K562 (cell line): Measurements from ENCODE around the gene SYN1. TPM values are rescaled to one million over a fixed set of nuclear protein-coding genes. Genes with fewer than 3 reads are reported as not detected.

Experiments
- ATAC-seq: fragments of 200-7000 bp; cut with Tn5 transposase; 3 replicates; pipeline ENCODE4 v1.9.1; 2020; ENCODE audit warnings: moderate library complexity
- BruUV-seq: library from RNA; stranded (reverse); fragments of 400-500 nt; replicated peaks from 2 replicates; lab custom pipeline; 2021; lab: Mats Ljungman, UMichigan
- CTCF ChIA-PET: fragments of 300-600 bp; formaldehyde crosslinking; extraction: SDS; loops from one replicate; lab custom pipeline; 2021; ENCODE audit warnings: low intra/inter-chr PET ratio; lab: Yijun Ruan, JAX
- POLR2A ChIA-PET: fragments of 300-600, 350-650 bp; sonication (Branson Sonifier 250); formaldehyde crosslinking; extraction: SDS; loops from one replicate; lab custom pipeline; 2021; ENCODE audit warnings: antibody characterized with exemption, inconsistent platforms; lab: Yijun Ruan, JAX
- DNase-seq, 4 experiments: peaks; one replicate each; pipeline versions ENCODE4 v3.0.0 to v3.0.0-alpha.2; 2011 to 2018; ENCODE audit warnings: low spot score in 3 of 4, mixed read lengths in 3 of 4; ENCODE audit errors: extremely low read depth in 1 of 4
- FAIRE-seq: peaks from 2 replicates; lab custom pipeline; 2011; peaks lifted over from hg19 to GRCh38; lab: Jason Lieb, UNC
- H2AFZ ChIP-seq: 2 replicates; pipeline ENCODE4 v1.6.0; 2011; ENCODE audit warnings: low read depth, low read length, control low read depth, inconsistent platforms
- H3K27ac ChIP-seq: fragments of 200-600 bp; 3 replicates; pipeline ENCODE4 v1.8.0; 2011; ENCODE audit warnings: low read depth, mild to moderate bottlenecking, control low read depth, inconsistent platforms, low read length, moderate library complexity, mixed read lengths; ENCODE audit errors: extremely low read depth
- H3K27me3 ChIP-seq, 2 experiments: fragments of 300-600 bp in 1 of 2; 2 replicates in 1 of 2; 3 replicates in 1 of 2; pipeline versions ENCODE4 v1.6.0 to v1.8.0; 2011; ENCODE audit warnings: inconsistent platforms in 2 of 2, low read length in 2 of 2, mild to moderate bottlenecking in 1 of 2, mixed read lengths in 1 of 2, moderate library complexity in 1 of 2; ENCODE audit not compliant: control insufficient read depth in 2 of 2, insufficient read depth in 2 of 2
- H3K36me3 ChIP-seq: fragments of 300-600 bp; 3 replicates; pipeline ENCODE4 v1.8.0; 2011; ENCODE audit warnings: mild to moderate bottlenecking, low read length, inconsistent platforms; ENCODE audit not compliant: control insufficient read depth, insufficient read depth
- H3K4me1 ChIP-seq, 2 experiments: fragments of 200-600 bp in 1 of 2; replicated peaks in 1 of 2; 2 replicates in 1 of 2; 3 replicates in 1 of 2; pipeline versions ENCODE4 v1.5.1 to v1.8.0; 2011; ENCODE audit warnings: inconsistent platforms in 2 of 2, low read length in 2 of 2, mild to moderate bottlenecking in 1 of 2, mixed read lengths in 1 of 2, moderate library complexity in 1 of 2; ENCODE audit not compliant: control insufficient read depth in 2 of 2, insufficient read depth in 2 of 2
- H3K4me2 ChIP-seq: 2 replicates; pipeline ENCODE4 v1.6.1; 2011; ENCODE audit warnings: low read length, control low read depth, inconsistent platforms, mixed read lengths; ENCODE audit not compliant: insufficient read depth
- H3K4me3 ChIP-seq: fragments of 200-600 bp; sonication (generic), shearing (Covaris generic); 2 replicates; pipeline ENCODE4 v1.5.1; 2016; ENCODE audit warnings: control low read depth, inconsistent platforms
- H3K79me2 ChIP-seq: fragments of 200-600 bp; 3 replicates; pipeline ENCODE4 v1.8.0; 2011; ENCODE audit warnings: low read length, inconsistent platforms; ENCODE audit not compliant: control insufficient read depth, insufficient read depth
- H3K9ac ChIP-seq, 2 experiments: 2 replicates each; pipeline versions ENCODE4 v1.6.0 to v1.6.1; 2011; ENCODE audit warnings: low read depth in 2 of 2, low read length in 2 of 2, control low read depth in 1 of 2, inconsistent platforms in 1 of 2, mild to moderate bottlenecking in 1 of 2, mixed read lengths in 1 of 2; ENCODE audit not compliant: insufficient read depth in 1 of 2
- H3K9me1 ChIP-seq: one replicate; pipeline ENCODE4 v1.6.0; 2011; ENCODE audit warnings: inconsistent platforms, mild to moderate bottlenecking, low read length, moderate library complexity; ENCODE audit not compliant: control insufficient read depth, insufficient read depth
- H3K9me3 ChIP-seq: replicated peaks from 2 replicates; pipeline ENCODE4 v1.5.1; 2011; ENCODE audit warnings: low read depth, low read length, inconsistent platforms; ENCODE audit not compliant: control insufficient read depth, insufficient read depth
- H4K20me1 ChIP-seq: replicated peaks from 2 replicates; pipeline ENCODE4 v1.6.1; 2011; ENCODE audit warnings: low read length, inconsistent platforms, mixed read lengths; ENCODE audit not compliant: control insufficient read depth, insufficient read depth
- ESRRA ChIP-seq: fragments of 450-650 bp; IDR thresholded peaks from 2 replicates; pipeline ENCODE4 v1.6.1; 2014; ENCODE audit warnings: low read depth, mild to moderate bottlenecking, moderate library complexity, borderline replicate concordance
- FOXM1 ChIP-seq, 2 experiments: fragments of 450-650 bp in 1 of 2; sonication (generic) in 1 of 2; formaldehyde crosslinking in 1 of 2; IDR thresholded peaks; 2 replicates each; pipeline versions ENCODE4 v1.6.1 to v1.9.0; 2017 to 2022; ENCODE audit warnings: low read depth in 2 of 2, mild to moderate bottlenecking in 2 of 2, missing genetic modification reagents in 1 of 2, moderate library complexity in 1 of 2
- HMGN3 ChIP-seq: IDR thresholded peaks from 2 replicates; pipeline ENCODE4 v1.6.1; 2011; ENCODE audit warnings: borderline replicate concordance, low read depth, mild to moderate bottlenecking, mixed read lengths, low read length; ENCODE audit not compliant: insufficient read length; ENCODE audit errors: extremely low read depth
- L3MBTL2 ChIP-seq: fragments of 450-650 bp; IDR thresholded peaks from 2 replicates; pipeline ENCODE4 v1.6.1; 2016; ENCODE audit warnings: mild to moderate bottlenecking, moderate library complexity
- SIN3B ChIP-seq: fragments of 450-650 bp; IDR thresholded peaks from 2 replicates; pipeline ENCODE4 v1.6.1; 2017; ENCODE audit warnings: low read depth, mild to moderate bottlenecking, moderate library complexity
- SOX6 ChIP-seq: fragments of 450-650 bp; IDR thresholded peaks from 2 replicates; pipeline ENCODE4 v1.6.1; 2014; ENCODE audit warnings: mild to moderate bottlenecking
- SRF ChIP-seq, 2 experiments: fragments of 250-450, 450-650 bp in 1 of 2; sonication (Bioruptor Pico) in 1 of 2; sonication (generic) in 1 of 2; formaldehyde crosslinking; IDR thresholded peaks; 2 replicates each; pipeline versions ENCODE4 v1.5.0 to v1.5.1; 2020 to 2022; ENCODE audit warnings: mild to moderate bottlenecking in 1 of 2, missing genetic modification reagents in 1 of 2
- TRIM24 ChIP-seq, 2 experiments: fragments of 450-650 bp; IDR thresholded peaks; 2 replicates each; pipeline ENCODE4 v1.6.1; 2016
- ZNF165 ChIP-seq: fragments of 250-450 bp; sonication (Bioruptor Pico); IDR thresholded peaks from 2 replicates; pipeline ENCODE4 v1.4.0; 2020; ENCODE audit warnings: borderline replicate concordance
- ZNF830 ChIP-seq: fragments of 250-450 bp; sonication (Bioruptor Pico); IDR thresholded peaks from 2 replicates; pipeline ENCODE4 v1.5.0; 2021; ENCODE audit warnings: mild to moderate bottlenecking
- WGBS: fragments of 100-300 bp; shearing (Covaris generic); methylation state at CpG from one replicate; pipeline ENCODE4 v1.1.6; 2016; ENCODE audit warnings: low coverage, mixed read lengths; ENCODE audit not compliant: insufficient coverage; ENCODE audit errors: missing lambda C conversion rate; 5-methylcytosine and 5-hydroxymethylcytosine counted together
- in situ Hi-C: fragments of 300-500 bp; cut with MboI; formaldehyde crosslinking; loops from 4 replicates; pipeline ENCODE4 v1.15.0; 2018; ENCODE audit warnings: inconsistent platforms, mixed read lengths
- intact Hi-C: fragments of 100-400 bp; cut with micrococcal nuclease; formaldehyde crosslinking; loops from 2 replicates; pipeline ENCODE4 v1.14.2; 2022
- polyA plus RNA-seq, 8 experiments: library from polyadenylated mRNA; depleted of rRNA in 4 of 8; stranded (reverse) in 5 of 8; unstranded in 3 of 8; fragments of >200 nt; fragmentation: Nextera tagmentation in 2 of 8; fragmentation: Illumina TruSeq in 1 of 8; extraction: Ambion mirVana in 2 of 8; extraction: Trizol in 1 of 8; gene quantifications; 2 replicates each; pipeline versions ENCODE4 v1.2.1 to v1.2.3, GENCODE V29; 2011 to 2014; ENCODE audit warnings: inconsistent platforms in 1 of 8, missing spikeins in 1 of 8
- total RNA-seq, 7 experiments: library from RNA; depleted of rRNA in 6 of 7; stranded (reverse); fragments of >200 nt in 6 of 7; fragmentation: Illumina TruSeq in 2 of 7; extraction: Trizol in 2 of 7; gene quantifications; 2 replicates each; pipeline versions ENCODE4 v1.2.1 to v1.2.3, GENCODE V29; 2011 to 2021; ENCODE audit warnings: low replicate concordance in 1 of 7
- TF ChIP-seq, protein P1 (sequence below): sonication (generic); IDR thresholded peaks from 2 replicates; pipeline ENCODE4 v1.6.1; 2016
- TF ChIP-seq, protein P2 (sequence below): fragments of 250-450 bp; sonication (Bioruptor Pico); IDR thresholded peaks from 2 replicates; pipeline ENCODE4 v1.5.0; 2020; ENCODE audit warnings: mild to moderate bottlenecking, borderline replicate concordance

Gene SYN1
- total and polyA plus RNA-seq, 9 of the 15 experiments (the other 6 are each of a cell fraction or from before 2014, with no cell fraction given), result 0.01 to 0.28 (median 0.18) TPM; not detected in 2

DNA sequence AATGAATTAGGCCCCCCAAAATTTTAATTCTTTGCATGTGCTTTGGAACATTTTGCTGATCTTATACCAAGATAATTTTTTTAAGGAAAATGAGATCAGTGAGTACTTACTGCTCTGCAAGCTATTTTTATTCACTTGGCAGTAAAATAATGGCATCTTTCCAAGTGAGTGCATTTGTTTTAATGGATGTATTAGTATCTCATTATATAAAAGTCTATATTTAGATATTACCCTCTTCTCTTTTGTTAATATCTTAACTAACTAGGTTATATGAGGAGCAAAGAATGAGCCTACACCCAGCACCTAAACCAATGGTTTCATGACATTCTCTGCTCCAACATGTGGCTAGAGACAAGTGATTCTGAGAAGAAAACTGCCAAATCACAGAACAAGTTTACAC, 79.8 kb downstream of the SYN1 start:
- Histone ChIP-seq H3K9ac (no peak overlapping the region), H3K9me1 (no peaks in the 10 kb centered on the region), H3K9me3 (no peaks in the 10 kb centered on the region), H3K27ac (no peak overlapping the region), H3K79me2 (no peaks in the 10 kb centered on the region), H2AFZ (no peak overlapping the region), H3K4me1 (peaks cover 0 to 8% of the 10 kb centered on the region in 2 experiments; a peak in 3 of 5 replicates), H3K4me2 (no peak overlapping the region), H3K36me3 (no peaks in the 10 kb centered on the region), H3K4me3 (no peak overlapping the region), H3K27me3 (no peaks in the 10 kb centered on the region), H4K20me1 (no peaks in the 10 kb centered on the region)
- no TSS peak for BruUV-seq
- no peak for ATAC-seq
- intact Hi-C loops (no loop called here), in situ Hi-C loops (no loop called here)
- DNase-seq, result no peak
- ChIA-PET POLR2A (no interaction called here), CTCF (no interaction called here)
- no peak for TF ChIP-seq ZNF165 (CRISPR knock-in tag)
- no peak for FAIRE-seq

DNA sequence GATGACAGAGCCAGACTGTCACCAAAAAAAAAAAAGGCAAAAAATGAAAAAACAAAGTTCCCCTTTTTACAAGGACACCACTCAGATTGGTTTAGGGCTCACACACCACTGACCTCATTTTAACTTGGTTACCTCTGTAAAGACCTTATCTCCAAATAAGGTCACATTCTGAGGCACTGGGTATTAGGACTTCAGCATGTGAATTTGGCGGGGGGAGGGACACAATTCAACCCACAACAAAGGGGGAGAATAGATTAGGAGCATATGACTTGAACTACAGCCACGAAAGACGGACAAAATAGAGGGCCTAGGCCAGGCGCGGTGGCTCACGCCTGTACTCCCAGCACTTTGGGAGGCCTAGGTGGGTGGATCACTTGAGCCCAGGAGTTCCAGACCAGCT, 89.6 kb downstream of the SYN1 start:
- no peaks in the 10 kb centered on the region for H3K27me3 ChIP-seq
- H3K4me2 ChIP-seq, result no peak overlapping the region
- ChIA-PET POLR2A (interaction anchor here (0.6 kb wide), 1 partner anchor 289 kb away, joined by 3 read pairs; no protein-coding TSS in a partner anchor), CTCF (interaction anchor here (0.6 kb wide), 1 partner anchor 492 kb away, joined by 3 read pairs; no protein-coding TSS in a partner anchor)
- no peaks in the 10 kb centered on the region for H3K9me3 ChIP-seq
- DNase-seq (no peak), FAIRE-seq (no peak), ATAC-seq (no peak; the same call in 2 of the 3 replicates)
- H3K27ac ChIP-seq, result no peak overlapping the region
- no peak overlapping the region for H2AFZ ChIP-seq
- BruUV-seq, result no TSS peak
- no peak overlapping the region for H3K4me3 ChIP-seq
- H3K9me1 ChIP-seq, result no peaks in the 10 kb centered on the region
- no peaks in the 10 kb centered on the region for H3K79me2 ChIP-seq
- H4K20me1 ChIP-seq, result no peaks in the 10 kb centered on the region
- H3K4me1 ChIP-seq, result no peaks in the 10 kb centered on the region
- in situ Hi-C loops, result no loop called here
- no peaks in the 10 kb centered on the region for H3K36me3 ChIP-seq
- WGBS, result 41% methylated on average over 4 of the region's 6 CpGs
- no peak overlapping the region for H3K9ac ChIP-seq
- intact Hi-C loops, result no loop called here
- TF ChIP-seq, protein P1, sequence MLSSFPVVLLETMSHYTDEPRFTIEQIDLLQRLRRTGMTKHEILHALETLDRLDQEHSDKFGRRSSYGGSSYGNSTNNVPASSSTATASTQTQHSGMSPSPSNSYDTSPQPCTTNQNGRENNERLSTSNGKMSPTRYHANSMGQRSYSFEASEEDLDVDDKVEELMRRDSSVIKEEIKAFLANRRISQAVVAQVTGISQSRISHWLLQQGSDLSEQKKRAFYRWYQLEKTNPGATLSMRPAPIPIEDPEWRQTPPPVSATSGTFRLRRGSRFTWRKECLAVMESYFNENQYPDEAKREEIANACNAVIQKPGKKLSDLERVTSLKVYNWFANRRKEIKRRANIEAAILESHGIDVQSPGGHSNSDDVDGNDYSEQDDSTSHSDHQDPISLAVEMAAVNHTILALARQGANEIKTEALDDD, result peak; percentile 86
- TF ChIP-seq TRIM24 (IDR thresholded peaks at IDR 0.05) (no peak), SIN3B (no peak), FOXM1 (IDR thresholded peaks at IDR 0.05; ENCODE audit: low read depth) (no peak), FOXM1 (CRISPR knock-in tag; IDR thresholded peaks at IDR 0.05; ENCODE audit: low read depth) (no peak), L3MBTL2 (peak; percentile 73), ESRRA (peak; percentile 39; the same call in 1 of the 2 replicates), ZNF830 (CRISPR knock-in tag) (no peak), SOX6 (peak; percentile 92), HMGN3 (no peak), SRF (CRISPR knock-in tag; IDR thresholded peaks at IDR 0.05) (peak; percentile 31 to 94; a peak in 3 of 4 replicates)
- TF ChIP-seq, protein P2, sequence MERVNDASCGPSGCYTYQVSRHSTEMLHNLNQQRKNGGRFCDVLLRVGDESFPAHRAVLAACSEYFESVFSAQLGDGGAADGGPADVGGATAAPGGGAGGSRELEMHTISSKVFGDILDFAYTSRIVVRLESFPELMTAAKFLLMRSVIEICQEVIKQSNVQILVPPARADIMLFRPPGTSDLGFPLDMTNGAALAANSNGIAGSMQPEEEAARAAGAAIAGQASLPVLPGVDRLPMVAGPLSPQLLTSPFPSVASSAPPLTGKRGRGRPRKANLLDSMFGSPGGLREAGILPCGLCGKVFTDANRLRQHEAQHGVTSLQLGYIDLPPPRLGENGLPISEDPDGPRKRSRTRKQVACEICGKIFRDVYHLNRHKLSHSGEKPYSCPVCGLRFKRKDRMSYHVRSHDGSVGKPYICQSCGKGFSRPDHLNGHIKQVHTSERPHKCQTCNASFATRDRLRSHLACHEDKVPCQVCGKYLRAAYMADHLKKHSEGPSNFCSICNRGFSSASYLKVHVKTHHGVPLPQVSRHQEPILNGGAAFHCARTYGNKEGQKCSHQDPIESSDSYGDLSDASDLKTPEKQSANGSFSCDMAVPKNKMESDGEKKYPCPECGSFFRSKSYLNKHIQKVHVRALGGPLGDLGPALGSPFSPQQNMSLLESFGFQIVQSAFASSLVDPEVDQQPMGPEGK (CRISPR knock-in tag), result no peak
